HepG2 (cell line): ENCODE results near the gene SPART. TPM values are rescaled to one million over a fixed set of nuclear protein-coding genes. Genes with fewer than 3 reads are reported as not detected.
A peak's percentile ranks its signal among the peaks of the same experiment; 100 is the strongest.

Experiments used
- BRF2 ChIP-seq: sonication (generic); formaldehyde crosslinking; IDR thresholded peaks from 2 replicates; pipeline ENCODE4 v1.8.1; 2022; ENCODE audit warnings: mild to moderate bottlenecking, missing genetic modification reagents
- CEBPG ChIP-seq: IDR thresholded peaks from 2 replicates; pipeline ENCODE4 v1.6.1; 2016
- CERS6 ChIP-seq: sonication (generic); formaldehyde crosslinking; IDR thresholded peaks from 2 replicates; pipeline ENCODE4 v1.5.0; 2020; ENCODE audit warnings: missing genetic modification reagents
- CHD4 ChIP-seq: fragments of 200-600 bp; sonication (generic); IDR thresholded peaks from 2 replicates; pipeline ENCODE4 v1.7.0; 2017; ENCODE audit warnings: mild to moderate bottlenecking, low read length, borderline replicate concordance
- FOXA3 ChIP-seq: IDR thresholded peaks from 2 replicates; pipeline ENCODE4 v1.6.1; 2016; ENCODE audit warnings: missing genetic modification reagents, missing compliant biosample characterization
- MED8 ChIP-seq: sonication (generic); formaldehyde crosslinking; IDR thresholded peaks from 2 replicates; pipeline ENCODE4 v1.8.1; 2023; ENCODE audit warnings: mild to moderate bottlenecking, missing genetic modification reagents; ENCODE audit not compliant: insufficient replicate concordance
- MXD4 ChIP-seq: IDR thresholded peaks from 2 replicates; pipeline ENCODE4 v1.6.1; 2016; ENCODE audit warnings: mild to moderate bottlenecking, missing biosample characterization, missing genetic modification reagents
- RBAK ChIP-seq: sonication (generic); formaldehyde crosslinking; IDR thresholded peaks from 2 replicates; pipeline ENCODE4 v1.5.1; 2020; ENCODE audit warnings: mild to moderate bottlenecking, missing genetic modification reagents
- RFX1 ChIP-seq: fragments of 450-650 bp; IDR thresholded peaks from 2 replicates; pipeline ENCODE4 v1.6.1; 2017
- SAP130 ChIP-seq: IDR thresholded peaks from 2 replicates; pipeline ENCODE4 v1.6.1; 2016; ENCODE audit warnings: low read depth
- SUZ12 ChIP-seq: fragments of 150-350 bp; IDR thresholded peaks from 2 replicates; pipeline ENCODE4 v1.6.1; 2014; ENCODE audit warnings: low read depth, low read length
- TMF1 ChIP-seq: sonication (generic); formaldehyde crosslinking; IDR thresholded peaks from 2 replicates; pipeline ENCODE4 v1.8.1; 2022; ENCODE audit warnings: low read depth, missing genetic modification reagents
- ZBTB21 ChIP-seq: sonication (generic); formaldehyde crosslinking; IDR thresholded peaks from 2 replicates; pipeline ENCODE4 v1.4.0; 2020; ENCODE audit warnings: missing genetic modification reagents
- ZBTB33 ChIP-seq: sonication (generic); formaldehyde crosslinking; IDR thresholded peaks from 2 replicates; pipeline ENCODE4 v1.4.0; 2020; ENCODE audit warnings: missing genetic modification reagents
- ZBTB34 ChIP-seq: sonication (generic); formaldehyde crosslinking; IDR thresholded peaks from 2 replicates; pipeline ENCODE4 v1.8.0; 2022; ENCODE audit warnings: mild to moderate bottlenecking, missing genetic modification reagents
- ZKSCAN1 ChIP-seq: fragments of 150-350 bp; IDR thresholded peaks from 2 replicates; pipeline ENCODE4 v1.6.1; 2014; ENCODE audit warnings: low read length
- ZNF10 ChIP-seq: sonication (generic); formaldehyde crosslinking; IDR thresholded peaks from 2 replicates; pipeline ENCODE4 v1.4.0; 2020; ENCODE audit warnings: mild to moderate bottlenecking, low read depth, missing genetic modification reagents, borderline replicate concordance
- ZNF136 ChIP-seq: sonication (generic); formaldehyde crosslinking; IDR thresholded peaks from 2 replicates; pipeline ENCODE4 v1.8.1; 2022; ENCODE audit warnings: low read depth, mild to moderate bottlenecking, moderate library complexity, missing genetic modification reagents
- ZNF160 ChIP-seq: sonication (generic); formaldehyde crosslinking; IDR thresholded peaks from 2 replicates; pipeline ENCODE4 v1.8.0; 2022; ENCODE audit warnings: mild to moderate bottlenecking, inconsistent platforms, missing genetic modification reagents
- ZNF431 ChIP-seq: sonication (generic); formaldehyde crosslinking; IDR thresholded peaks from 2 replicates; pipeline ENCODE4 v1.9.0; 2022; ENCODE audit warnings: missing genetic modification reagents, low read depth, mild to moderate bottlenecking, borderline replicate concordance
- ZNF44 ChIP-seq: sonication (generic); formaldehyde crosslinking; IDR thresholded peaks from 2 replicates; pipeline ENCODE4 v1.5.1; 2020; ENCODE audit warnings: mild to moderate bottlenecking, missing genetic modification reagents
- ZNF709 ChIP-seq: sonication (generic); formaldehyde crosslinking; IDR thresholded peaks from 2 replicates; pipeline ENCODE4 v1.5.0; 2020; ENCODE audit warnings: mild to moderate bottlenecking, missing genetic modification reagents
- polyA plus RNA-seq, 8 experiments: library from polyadenylated mRNA; depleted of rRNA in 3 of 8; stranded (reverse) in 7 of 8; unstranded in 1 of 8; fragments of >200 nt; fragmentation: Illumina TruSeq in 4 of 8; extraction: Trizol in 4 of 8; gene quantifications; 2 replicates each; pipeline versions ENCODE4 v1.2.1 to v1.2.3, GENCODE V29; 2011 to 2016; ENCODE audit warnings: low read depth in 4 of 8, missing spikeins in 1 of 8, mixed read lengths in 1 of 8; ENCODE audit not compliant: insufficient read depth in 1 of 8
- total RNA-seq, 5 experiments: library from RNA; depleted of rRNA; stranded (reverse); fragments of >200 nt; fragmentation: Illumina TruSeq; extraction: Trizol; gene quantifications; 2 replicates each; pipeline ENCODE4 v1.2.3, GENCODE V29; 2016; ENCODE audit warnings: low read depth in 1 of 5
- TF ChIP-seq, protein P1 (sequence below): sonication (generic); formaldehyde crosslinking; IDR thresholded peaks from 2 replicates; pipeline ENCODE4 v1.4.0; 2020; ENCODE audit warnings: missing genetic modification reagents, borderline replicate concordance

SPART gene
- total and polyA plus RNA-seq, 2 of the 13 experiments (the other 11 are each of a cell fraction or from before 2014, with no cell fraction given): 8.9 to 28.8 TPM

DNA sequence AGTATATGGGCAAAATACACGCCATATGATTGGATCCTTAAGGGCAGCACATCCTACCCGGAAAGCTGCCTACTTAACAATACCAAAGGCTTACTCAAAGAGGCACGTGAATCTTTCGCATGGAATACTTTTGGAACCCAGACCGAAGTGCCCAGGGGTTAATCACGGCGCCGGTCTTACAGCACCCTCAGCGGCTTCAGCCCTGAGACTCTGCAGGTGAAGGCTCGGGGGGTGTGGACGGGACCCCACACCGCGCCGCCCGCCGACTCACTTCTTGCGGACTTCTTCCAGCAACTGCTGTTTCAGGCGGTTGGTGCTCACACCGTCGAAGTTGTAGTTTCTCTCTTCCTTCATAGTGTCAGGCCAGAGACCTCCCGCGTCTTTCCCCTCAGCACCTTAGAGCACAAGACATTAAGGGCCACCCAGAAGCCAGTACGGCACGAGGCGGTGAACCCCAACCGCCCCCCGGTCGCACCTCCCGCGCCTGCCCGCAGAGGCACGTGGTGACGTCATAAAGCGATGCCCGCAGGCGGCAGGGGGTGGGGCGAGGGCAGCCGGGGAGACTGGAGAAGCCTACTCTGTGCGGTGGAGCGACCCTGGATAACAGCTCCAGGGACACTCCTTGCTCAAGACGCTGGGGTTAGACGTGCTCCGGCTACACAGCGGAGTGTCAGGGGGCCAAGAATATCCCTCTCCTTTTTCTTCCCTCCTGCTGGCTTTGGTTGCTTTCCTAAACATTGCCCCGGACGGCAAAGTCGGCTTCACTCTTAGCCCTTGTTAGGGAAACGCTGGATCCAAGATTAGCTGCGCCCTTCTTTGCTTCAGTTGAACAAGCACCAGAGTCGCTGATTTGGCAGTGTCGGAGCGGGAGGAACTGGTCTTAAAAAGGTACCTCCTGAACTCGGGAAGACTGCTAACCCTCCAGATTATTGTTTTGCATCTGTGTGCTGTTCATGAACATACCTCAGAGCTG, 48.5 kb downstream of the SPART start, which contains the start of gene CCDC169 (continued):
- TF ChIP-seq ZBTB21 (peak; percentile 67; the same call in 1 of the 2 replicates), MXD4 (CRISPR knock-in tag) (no peak), CHD4 (no peak), RBAK (CRISPR knock-in tag) (no peak), TMF1 (CRISPR knock-in tag) (no peak), CEBPG (CRISPR knock-in tag) (no peak), ZNF160 (no peak), ZKSCAN1 (no peak), SUZ12 (no peak), ZNF431 (CRISPR knock-in tag) (no peak), BRF2 (no peak), CERS6 (no peak), ZNF10 (no peak), ZBTB33 (CRISPR knock-in tag) (no peak), RFX1 (no peak), FOXA3 (CRISPR knock-in tag) (no peak), ZNF44 (CRISPR knock-in tag) (no peak), ZNF709 (CRISPR knock-in tag) (no peak), ZBTB34 (CRISPR knock-in tag) (no peak), SAP130 (CRISPR knock-in tag) (peak; percentile 37; the same call in 1 of the 2 replicates), MED8 (no peak), ZNF136 (no peak)
- TF ChIP-seq, protein P1, sequence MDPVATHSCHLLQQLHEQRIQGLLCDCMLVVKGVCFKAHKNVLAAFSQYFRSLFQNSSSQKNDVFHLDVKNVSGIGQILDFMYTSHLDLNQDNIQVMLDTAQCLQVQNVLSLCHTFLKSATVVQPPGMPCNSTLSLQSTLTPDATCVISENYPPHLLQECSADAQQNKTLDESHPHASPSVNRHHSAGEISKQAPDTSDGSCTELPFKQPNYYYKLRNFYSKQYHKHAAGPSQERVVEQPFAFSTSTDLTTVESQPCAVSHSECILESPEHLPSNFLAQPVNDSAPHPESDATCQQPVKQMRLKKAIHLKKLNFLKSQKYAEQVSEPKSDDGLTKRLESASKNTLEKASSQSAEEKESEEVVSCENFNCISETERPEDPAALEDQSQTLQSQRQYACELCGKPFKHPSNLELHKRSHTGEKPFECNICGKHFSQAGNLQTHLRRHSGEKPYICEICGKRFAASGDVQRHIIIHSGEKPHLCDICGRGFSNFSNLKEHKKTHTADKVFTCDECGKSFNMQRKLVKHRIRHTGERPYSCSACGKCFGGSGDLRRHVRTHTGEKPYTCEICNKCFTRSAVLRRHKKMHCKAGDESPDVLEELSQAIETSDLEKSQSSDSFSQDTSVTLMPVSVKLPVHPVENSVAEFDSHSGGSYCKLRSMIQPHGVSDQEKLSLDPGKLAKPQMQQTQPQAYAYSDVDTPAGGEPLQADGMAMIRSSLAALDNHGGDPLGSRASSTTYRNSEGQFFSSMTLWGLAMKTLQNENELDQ (CRISPR knock-in tag): no peak
